HTR-8/SVneo (cell line): ENCODE measurements around the gene XRN1.

Experiments used
- DNase-seq: peaks from one replicate; pipeline ENCODE4 v3.0.0; 2011; ENCODE audit warnings: low spot score, mixed read lengths; ENCODE audit not compliant: insufficient read length
- FAIRE-seq: peaks from 2 replicates; lab custom pipeline; 2011; peaks lifted over from hg19 to GRCh38; lab: Jason Lieb, UNC

XRN1 gene

GRCh38 chr3:142274908-142275307 lies 172.9 kb downstream of the XRN1 start:
- DNase-seq (no peak), FAIRE-seq (no peak)

GRCh38 chr3:142273501-142273900 lies 174.3 kb downstream of the XRN1 start:
- DNase-seq = no peak
- no peak for FAIRE-seq

GRCh38 chr3:142272200-142272891 lies 175.5 kb downstream of the XRN1 start:
- DNase-seq = no peak
- FAIRE-seq = no peak

- no peak for DNase-seq
- FAIRE-seq = no peak
Measured at GRCh38 chr3:142270407-142270806, 177.4 kb downstream of the XRN1 start.

- no peak for FAIRE-seq
- no peak for DNase-seq
Measured at GRCh38 chr3:142269767-142270166, 178.1 kb downstream of the XRN1 start.

- DNase-seq (no peak), FAIRE-seq (no peak)
Measured at GRCh38 chr3:142268426-142268825, 179.4 kb downstream of the XRN1 start.

- no peak for FAIRE-seq
- DNase-seq = no peak
Measured at GRCh38 chr3:142267269-142267668, 180.6 kb downstream of the XRN1 start.

- no peak for FAIRE-seq
Measured at GRCh38 chr3:142263112-142263511, 184.7 kb downstream of the XRN1 start.

GRCh38 chr3:142259359-142259758 lies 188.5 kb downstream of the XRN1 start:
- DNase-seq (no peak), FAIRE-seq (no peak)

More at GRCh38 chr3:142263112-142263511, 184.7 kb downstream of the XRN1 start:
- no peak for DNase-seq

- DNase-seq (no peak), FAIRE-seq (no peak)
Measured at GRCh38 chr3:142256712-142257333, 191.0 kb downstream of the XRN1 start.
